RCC 7860 (cell line): ENCODE data around the gene FBXW11.
"Not testable (repeated sequence)": the region's sequence is repeated elsewhere in the genome, so short reads cannot be mapped to it uniquely, and the experiment has no call there.

Experiments used
- DNase-seq: peaks from one replicate; pipeline ENCODE4 v3.0.0-alpha.2; 2015; ENCODE audit warnings: low spot score
- FAIRE-seq: peaks from 2 replicates; lab custom pipeline; 2012; peaks lifted over from hg19 to GRCh38; lab: Jason Lieb, UNC

FBXW11 gene

DNA sequence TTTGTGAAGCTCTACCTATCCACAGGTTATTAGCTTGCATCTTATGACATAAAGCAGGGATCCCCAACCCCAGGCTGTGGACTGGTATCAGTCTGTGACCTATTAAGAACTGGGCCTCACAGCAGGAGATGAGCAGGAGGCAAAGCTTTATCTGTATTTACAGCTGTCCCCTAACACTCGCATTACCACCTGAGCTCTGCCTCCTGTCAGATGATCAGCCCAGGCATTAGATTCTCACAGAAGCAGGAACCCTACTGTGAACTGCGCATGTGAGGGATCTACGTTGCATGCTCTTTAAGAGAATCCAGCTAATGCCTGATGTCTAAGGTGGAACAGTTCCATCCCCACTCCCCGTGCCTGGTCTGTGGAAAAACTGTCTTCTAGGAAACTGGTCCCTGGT, 19.7 kb downstream of the FBXW11 start:
- DNase-seq, result no peak
- no peak for FAIRE-seq

DNA sequence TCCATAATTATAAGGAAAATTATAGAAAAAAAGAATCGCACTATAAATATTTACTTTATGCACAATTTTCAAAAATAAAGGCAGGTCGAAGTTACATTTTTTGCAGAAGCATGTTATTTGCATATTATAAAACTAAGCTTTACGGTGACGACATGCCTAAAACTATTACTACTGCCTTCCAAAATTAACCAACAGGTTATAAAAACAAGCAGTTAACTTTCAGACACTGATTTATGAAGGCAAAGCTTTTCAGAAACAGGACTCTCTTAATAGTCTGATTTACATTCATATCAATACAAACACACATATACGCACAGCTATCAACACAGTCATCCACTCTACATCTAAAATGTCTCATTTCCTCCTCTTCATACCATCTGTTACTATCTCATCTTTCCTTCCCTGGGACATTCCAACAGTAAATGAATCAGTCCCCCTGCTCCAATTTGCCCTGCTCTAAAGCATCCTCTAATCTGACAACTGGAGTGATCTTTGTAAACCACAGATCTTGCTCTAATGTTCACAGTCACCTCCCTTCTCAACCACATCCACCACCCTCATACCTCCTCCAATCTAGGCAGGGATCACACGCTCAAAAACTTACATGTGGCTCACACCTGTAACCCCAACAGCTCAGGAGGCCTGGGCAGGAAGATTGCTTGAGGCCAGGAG, 21.6 kb downstream of the FBXW11 start:
- DNase-seq, result peak; percentile 77
- peak; percentile 52 for FAIRE-seq

- FAIRE-seq, result no peak
- no peak for DNase-seq
These were observed 24.6 kb downstream of the FBXW11 start for GRCh38 chr5:171981847-171982246.

- DNase-seq (no peak), FAIRE-seq (no peak)
These were observed 25.6 kb downstream of the FBXW11 start for GRCh38 chr5:171980792-171981191.

GRCh38 chr5:171979606-171980005, 26.8 kb downstream of the FBXW11 start:
- DNase-seq (no peak), FAIRE-seq (no peak)

- DNase-seq (no peak), FAIRE-seq (no peak)
These were observed 27.9 kb downstream of the FBXW11 start for GRCh38 chr5:171978519-171978918.

GRCh38 chr5:171978016-171978415, 28.4 kb downstream of the FBXW11 start:
- DNase-seq, result no peak
- FAIRE-seq, result no peak

- not testable (repeated sequence) for DNase-seq, FAIRE-seq
These were observed 29.0 kb downstream of the FBXW11 start for GRCh38 chr5:171977244-171977950.

- FAIRE-seq, result no peak
- DNase-seq, result no peak
These were observed 30.4 kb downstream of the FBXW11 start for GRCh38 chr5:171975877-171976667.

GRCh38 chr5:171975262-171975876, 31.1 kb downstream of the FBXW11 start:
- FAIRE-seq (no peak), DNase-seq (no peak)

DNA sequence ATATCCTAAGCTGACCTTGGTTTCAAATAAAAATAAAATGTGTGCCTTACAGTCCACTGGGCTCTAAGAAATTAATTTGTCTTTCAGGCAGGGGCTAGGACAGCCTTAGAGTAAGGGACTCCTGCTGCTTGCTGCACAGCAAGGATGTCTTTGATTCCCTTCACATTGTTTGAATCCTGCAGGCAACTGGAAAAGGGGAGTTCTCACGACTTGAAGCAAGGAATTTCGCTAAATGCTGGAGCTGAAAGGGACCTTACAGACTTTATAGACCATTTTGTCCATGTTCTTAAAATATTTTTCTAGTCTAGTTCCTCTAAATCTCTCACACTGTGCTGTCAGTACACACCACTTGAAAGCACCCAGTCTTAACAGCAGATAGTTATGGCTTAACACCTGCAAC, 35.6 kb downstream of the FBXW11 start:
- DNase-seq (no peak), FAIRE-seq (no peak)

DNA sequence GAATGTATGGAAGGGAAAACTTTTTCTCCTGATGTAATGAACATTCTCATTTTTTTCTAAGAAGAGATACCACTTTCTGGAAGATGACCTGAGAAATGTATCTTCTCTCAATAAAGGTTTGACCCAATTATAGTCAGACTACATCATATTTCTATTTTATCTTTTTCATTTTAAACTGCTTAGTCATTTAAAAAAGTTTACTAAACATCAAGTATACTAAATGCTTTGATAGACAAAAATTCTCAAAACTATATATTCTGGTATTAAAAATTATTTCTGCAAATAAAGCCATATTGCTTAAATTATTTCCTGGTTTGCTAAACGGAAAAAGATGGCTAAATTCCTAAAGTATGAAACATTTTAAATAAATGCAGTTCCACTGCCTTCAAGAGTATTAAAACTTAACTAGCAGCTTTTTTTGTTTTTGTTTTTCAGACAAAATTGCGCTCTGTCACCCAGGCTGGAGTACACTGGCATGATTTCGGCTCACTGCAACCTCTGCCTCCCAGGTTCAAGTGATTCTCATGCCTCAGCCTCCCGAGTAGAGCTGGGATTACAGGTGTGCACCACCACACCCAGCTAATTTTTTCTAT, 37.1 kb downstream of the FBXW11 start:
- no peak for DNase-seq
- FAIRE-seq, result no peak

- FAIRE-seq (no peak), DNase-seq (no peak)
These were observed 37.9 kb downstream of the FBXW11 start for GRCh38 chr5:171968531-171968930.

DNA sequence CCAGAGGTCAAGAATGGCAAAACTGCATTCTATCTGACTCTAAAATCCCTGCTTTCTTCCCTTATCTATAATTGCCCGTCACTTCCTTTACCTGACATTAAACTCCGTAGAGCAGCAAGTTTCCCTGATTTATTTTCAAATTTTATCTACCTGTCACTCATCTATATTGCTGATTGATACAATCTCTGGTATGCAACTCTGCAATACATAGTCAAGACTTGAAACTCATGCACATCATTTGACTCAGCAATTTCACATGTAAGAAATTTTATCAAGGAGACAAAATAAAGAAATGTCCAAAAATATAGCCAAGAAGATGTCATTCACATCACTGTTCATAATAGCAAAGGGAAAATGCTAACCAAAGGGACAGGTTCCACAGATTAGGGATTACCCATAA, 39.5 kb downstream of the FBXW11 start:
- FAIRE-seq (no peak), DNase-seq (no peak)

GRCh38 chr5:171966270-171966669, 40.2 kb downstream of the FBXW11 start:
- DNase-seq (no peak), FAIRE-seq (no peak)

DNA sequence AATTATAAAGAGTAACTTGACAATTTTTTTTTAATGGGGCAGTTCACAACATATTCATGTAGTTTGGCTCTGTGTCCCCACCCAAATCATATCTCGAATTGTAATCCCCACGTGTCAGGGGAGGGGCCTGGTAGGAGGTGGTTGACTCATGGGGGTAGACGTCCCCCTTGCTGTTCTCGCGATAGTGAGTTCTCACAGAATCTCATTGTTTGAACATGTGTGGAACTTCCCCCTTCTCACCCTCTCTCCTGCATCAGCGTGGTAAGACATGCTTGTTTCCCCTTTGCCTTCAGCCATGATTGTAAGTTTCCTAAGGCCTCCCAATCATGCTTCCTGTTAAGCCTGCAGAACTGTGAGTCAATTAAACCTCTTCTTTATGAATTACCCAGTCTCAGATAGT, 40.7 kb downstream of the FBXW11 start:
- DNase-seq (no peak), FAIRE-seq (no peak)

DNA sequence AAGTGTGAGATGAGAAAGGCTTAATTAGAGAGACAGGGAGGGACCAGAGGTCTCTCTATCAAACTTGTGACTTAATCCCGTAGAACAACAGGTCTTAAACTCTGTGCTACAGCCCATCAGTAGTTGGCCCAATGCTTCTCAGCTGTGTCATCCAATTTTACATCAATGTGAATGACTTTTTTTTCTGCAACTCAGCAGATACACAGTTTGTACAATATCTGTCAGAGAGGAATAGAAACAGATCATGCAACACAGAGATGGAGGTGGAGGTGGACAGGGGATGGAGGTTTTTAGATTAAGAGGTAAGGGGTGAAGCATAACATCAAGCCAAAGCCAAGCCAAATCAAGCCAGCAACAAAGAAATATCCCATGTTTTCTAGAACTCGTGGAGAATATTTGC, 43.0 kb downstream of the FBXW11 start:
- no peak for FAIRE-seq
- no peak for DNase-seq

- no peak for DNase-seq
- no peak for FAIRE-seq
These were observed 45.3 kb downstream of the FBXW11 start for GRCh38 chr5:171961117-171961516.

DNA sequence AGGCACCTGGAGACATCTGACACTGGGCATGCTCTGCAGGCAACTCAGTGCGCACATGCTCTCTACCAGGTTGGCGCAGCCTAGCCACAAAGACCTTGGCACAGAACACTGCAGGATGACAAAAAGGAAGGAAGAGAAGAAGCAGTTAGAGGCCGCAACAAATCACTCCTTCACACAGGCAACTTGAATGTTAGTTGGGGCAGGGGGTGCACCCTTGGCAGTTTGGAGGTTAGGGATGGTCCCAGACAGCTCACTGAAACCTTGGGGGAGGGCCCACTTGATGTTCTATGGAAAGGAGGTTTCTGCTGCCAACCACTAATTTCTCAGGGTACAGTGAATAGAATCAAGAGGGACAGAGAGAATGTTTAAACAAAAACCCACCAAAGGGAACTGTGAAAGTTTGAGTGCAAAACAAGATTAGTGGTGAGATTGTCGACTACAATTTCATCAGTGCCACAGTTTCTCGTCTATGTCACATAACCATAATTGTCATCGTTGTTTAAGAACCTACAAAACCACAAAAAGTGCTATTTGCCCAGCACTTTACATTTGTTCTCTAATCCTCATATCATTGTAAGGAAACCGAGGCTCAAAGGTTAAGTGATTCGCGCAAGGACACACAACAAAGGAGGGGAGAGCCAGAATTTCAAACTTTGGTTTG, 48.7 kb downstream of the FBXW11 start:
- FAIRE-seq, result no peak
- no peak for DNase-seq

- FAIRE-seq (no peak), DNase-seq (no peak)
These were observed 49.4 kb downstream of the FBXW11 start for GRCh38 chr5:171956887-171957495.
